K562 (cell line): ENCODE results near the gene WWOX. TPM values are rescaled to one million over a fixed set of nuclear protein-coding genes. Genes with fewer than 3 reads are reported as not detected.
"Not testable (repeated sequence)": the region's sequence is repeated elsewhere in the genome, so short reads cannot be mapped to it uniquely, and the experiment has no call there.

Experiments used
- ATAC-seq: fragments of 200-7000 bp; cut with Tn5 transposase; 3 replicates; pipeline ENCODE4 v1.9.1; 2020; ENCODE audit warnings: moderate library complexity
- BruUV-seq: library from RNA; stranded (reverse); fragments of 400-500 nt; replicated peaks from 2 replicates; lab custom pipeline; 2021; lab: Mats Ljungman, UMichigan
- CTCF ChIA-PET: fragments of 300-600 bp; formaldehyde crosslinking; extraction: SDS; loops from one replicate; lab custom pipeline; 2021; ENCODE audit warnings: low intra/inter-chr PET ratio; lab: Yijun Ruan, JAX
- POLR2A ChIA-PET: fragments of 300-600, 350-650 bp; sonication (Branson Sonifier 250); formaldehyde crosslinking; extraction: SDS; loops from one replicate; lab custom pipeline; 2021; ENCODE audit warnings: antibody characterized with exemption, inconsistent platforms; lab: Yijun Ruan, JAX
- DNase-seq, 4 experiments: peaks; one replicate each; pipeline versions ENCODE4 v3.0.0 to v3.0.0-alpha.2; 2011 to 2018; ENCODE audit warnings: low spot score in 3 of 4, mixed read lengths in 3 of 4; ENCODE audit errors: extremely low read depth in 1 of 4
- FAIRE-seq: peaks from 2 replicates; lab custom pipeline; 2011; peaks lifted over from hg19 to GRCh38; lab: Jason Lieb, UNC
- H2AFZ ChIP-seq: 2 replicates; pipeline ENCODE4 v1.6.0; 2011; ENCODE audit warnings: low read depth, low read length, control low read depth, inconsistent platforms
- H3K27ac ChIP-seq: fragments of 200-600 bp; 3 replicates; pipeline ENCODE4 v1.8.0; 2011; ENCODE audit warnings: low read depth, mild to moderate bottlenecking, control low read depth, inconsistent platforms, low read length, moderate library complexity, mixed read lengths; ENCODE audit errors: extremely low read depth
- H3K27me3 ChIP-seq, 2 experiments: fragments of 300-600 bp in 1 of 2; 2 replicates in 1 of 2; 3 replicates in 1 of 2; pipeline versions ENCODE4 v1.6.0 to v1.8.0; 2011; ENCODE audit warnings: inconsistent platforms in 2 of 2, low read length in 2 of 2, mild to moderate bottlenecking in 1 of 2, mixed read lengths in 1 of 2, moderate library complexity in 1 of 2; ENCODE audit not compliant: control insufficient read depth in 2 of 2, insufficient read depth in 2 of 2
- H3K36me3 ChIP-seq: fragments of 300-600 bp; 3 replicates; pipeline ENCODE4 v1.8.0; 2011; ENCODE audit warnings: mild to moderate bottlenecking, low read length, inconsistent platforms; ENCODE audit not compliant: control insufficient read depth, insufficient read depth
- H3K4me1 ChIP-seq, 2 experiments: fragments of 200-600 bp in 1 of 2; replicated peaks in 1 of 2; 2 replicates in 1 of 2; 3 replicates in 1 of 2; pipeline versions ENCODE4 v1.5.1 to v1.8.0; 2011; ENCODE audit warnings: inconsistent platforms in 2 of 2, low read length in 2 of 2, mild to moderate bottlenecking in 1 of 2, mixed read lengths in 1 of 2, moderate library complexity in 1 of 2; ENCODE audit not compliant: control insufficient read depth in 2 of 2, insufficient read depth in 2 of 2
- H3K4me2 ChIP-seq: 2 replicates; pipeline ENCODE4 v1.6.1; 2011; ENCODE audit warnings: low read length, control low read depth, inconsistent platforms, mixed read lengths; ENCODE audit not compliant: insufficient read depth
- H3K4me3 ChIP-seq: fragments of 200-600 bp; sonication (generic), shearing (Covaris generic); 2 replicates; pipeline ENCODE4 v1.5.1; 2016; ENCODE audit warnings: control low read depth, inconsistent platforms
- H3K79me2 ChIP-seq: fragments of 200-600 bp; 3 replicates; pipeline ENCODE4 v1.8.0; 2011; ENCODE audit warnings: low read length, inconsistent platforms; ENCODE audit not compliant: control insufficient read depth, insufficient read depth
- H3K9ac ChIP-seq, 2 experiments: 2 replicates each; pipeline versions ENCODE4 v1.6.0 to v1.6.1; 2011; ENCODE audit warnings: low read depth in 2 of 2, low read length in 2 of 2, control low read depth in 1 of 2, inconsistent platforms in 1 of 2, mild to moderate bottlenecking in 1 of 2, mixed read lengths in 1 of 2; ENCODE audit not compliant: insufficient read depth in 1 of 2
- H3K9me1 ChIP-seq: one replicate; pipeline ENCODE4 v1.6.0; 2011; ENCODE audit warnings: inconsistent platforms, mild to moderate bottlenecking, low read length, moderate library complexity; ENCODE audit not compliant: control insufficient read depth, insufficient read depth
- H3K9me3 ChIP-seq: replicated peaks from 2 replicates; pipeline ENCODE4 v1.5.1; 2011; ENCODE audit warnings: low read depth, low read length, inconsistent platforms; ENCODE audit not compliant: control insufficient read depth, insufficient read depth
- H4K20me1 ChIP-seq: replicated peaks from 2 replicates; pipeline ENCODE4 v1.6.1; 2011; ENCODE audit warnings: low read length, inconsistent platforms, mixed read lengths; ENCODE audit not compliant: control insufficient read depth, insufficient read depth
- CREBBP ChIP-seq: IDR thresholded peaks from one replicate; pipeline ENCODE4 v1.6.1; 2012; ENCODE audit warnings: low read depth, mild to moderate bottlenecking, control low read depth, inconsistent platforms, low read length
- RAD51 ChIP-seq: fragments of 450-650 bp; IDR thresholded peaks from 2 replicates; pipeline ENCODE4 v1.7.1; 2016; ENCODE audit warnings: low read depth, mild to moderate bottlenecking, borderline replicate concordance
- YBX1 ChIP-seq: fragments of 450-650 bp; IDR thresholded peaks from 2 replicates; pipeline ENCODE4 v1.7.1; 2016; ENCODE audit warnings: mild to moderate bottlenecking
- ZNF707 ChIP-seq: fragments of 250-450 bp; sonication (Bioruptor Pico); conservative IDR thresholded peaks from 2 replicates; pipeline ENCODE4 v1.8.0; 2022; ENCODE audit warnings: inconsistent platforms, mild to moderate bottlenecking, moderate library complexity
- WGBS: fragments of 100-300 bp; shearing (Covaris generic); methylation state at CpG from one replicate; pipeline ENCODE4 v1.1.6; 2016; ENCODE audit warnings: low coverage, mixed read lengths; ENCODE audit not compliant: insufficient coverage; ENCODE audit errors: missing lambda C conversion rate; 5-methylcytosine and 5-hydroxymethylcytosine counted together
- in situ Hi-C: fragments of 300-500 bp; cut with MboI; formaldehyde crosslinking; loops from 4 replicates; pipeline ENCODE4 v1.15.0; 2018; ENCODE audit warnings: inconsistent platforms, mixed read lengths
- intact Hi-C: fragments of 100-400 bp; cut with micrococcal nuclease; formaldehyde crosslinking; loops from 2 replicates; pipeline ENCODE4 v1.14.2; 2022
- polyA plus RNA-seq, 8 experiments: library from polyadenylated mRNA; depleted of rRNA in 4 of 8; stranded (reverse) in 5 of 8; unstranded in 3 of 8; fragments of >200 nt; fragmentation: Nextera tagmentation in 2 of 8; fragmentation: Illumina TruSeq in 1 of 8; extraction: Ambion mirVana in 2 of 8; extraction: Trizol in 1 of 8; gene quantifications; 2 replicates each; pipeline versions ENCODE4 v1.2.1 to v1.2.3, GENCODE V29; 2011 to 2014; ENCODE audit warnings: inconsistent platforms in 1 of 8, missing spikeins in 1 of 8
- total RNA-seq, 7 experiments: library from RNA; depleted of rRNA in 6 of 7; stranded (reverse); fragments of >200 nt in 6 of 7; fragmentation: Illumina TruSeq in 2 of 7; extraction: Trizol in 2 of 7; gene quantifications; 2 replicates each; pipeline versions ENCODE4 v1.2.1 to v1.2.3, GENCODE V29; 2011 to 2021; ENCODE audit warnings: low replicate concordance in 1 of 7
- TF ChIP-seq, protein P1 (sequence below): fragments of 250-450 bp; sonication (Bioruptor Pico); IDR thresholded peaks from 2 replicates; pipeline ENCODE4 v1.8.0; 2021; ENCODE audit warnings: mild to moderate bottlenecking, moderate library complexity
- TF ChIP-seq, protein P2 (sequence below): sonication (generic); formaldehyde crosslinking; IDR thresholded peaks from 2 replicates; pipeline ENCODE4 v1.9.0; 2022; ENCODE audit warnings: mild to moderate bottlenecking, missing genetic modification reagents
- TF ChIP-seq, protein P3 (sequence below): fragments of 200-800 bp; sonication (Bioruptor generic); IDR thresholded peaks from 2 replicates; pipeline ENCODE4 v1.6.1; 2017; ENCODE audit warnings: missing genetic modification characterization, missing compliant biosample characterization
- TF ChIP-seq, protein P4 (sequence below): fragments of 250-450 bp; sonication (Bioruptor Pico); IDR thresholded peaks from 2 replicates; pipeline ENCODE4 v1.5.1; 2021; ENCODE audit warnings: mild to moderate bottlenecking

Gene WWOX
- total and polyA plus RNA-seq, 9 of the 15 experiments (the other 6 are each of a cell fraction or from before 2014, with no cell fraction given) = 1.6 to 22.7 (median 8.1) TPM

DNA sequence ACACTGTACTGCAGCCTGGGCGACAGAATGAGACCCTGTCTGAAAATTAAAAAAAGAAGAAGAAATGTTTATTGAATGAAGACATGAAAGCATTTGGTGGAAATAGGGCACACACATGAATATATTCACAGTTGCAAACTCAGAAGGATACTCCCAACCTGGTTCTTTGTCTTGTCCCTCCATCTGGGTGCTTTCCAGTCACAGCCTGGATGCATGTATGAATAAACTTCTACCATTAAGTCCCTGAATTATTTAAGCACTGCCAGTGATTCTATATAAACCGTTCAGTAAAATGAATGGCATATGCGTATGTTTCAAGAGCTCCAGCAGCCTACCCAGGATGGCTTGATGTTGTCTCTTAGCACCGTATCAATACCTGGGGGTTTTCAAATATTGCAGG is 591.1 kb downstream of the WWOX start (continued):
- no peak for TF ChIP-seq YBX1
- TF ChIP-seq RAD51 = no peak
- TF ChIP-seq, protein P1, sequence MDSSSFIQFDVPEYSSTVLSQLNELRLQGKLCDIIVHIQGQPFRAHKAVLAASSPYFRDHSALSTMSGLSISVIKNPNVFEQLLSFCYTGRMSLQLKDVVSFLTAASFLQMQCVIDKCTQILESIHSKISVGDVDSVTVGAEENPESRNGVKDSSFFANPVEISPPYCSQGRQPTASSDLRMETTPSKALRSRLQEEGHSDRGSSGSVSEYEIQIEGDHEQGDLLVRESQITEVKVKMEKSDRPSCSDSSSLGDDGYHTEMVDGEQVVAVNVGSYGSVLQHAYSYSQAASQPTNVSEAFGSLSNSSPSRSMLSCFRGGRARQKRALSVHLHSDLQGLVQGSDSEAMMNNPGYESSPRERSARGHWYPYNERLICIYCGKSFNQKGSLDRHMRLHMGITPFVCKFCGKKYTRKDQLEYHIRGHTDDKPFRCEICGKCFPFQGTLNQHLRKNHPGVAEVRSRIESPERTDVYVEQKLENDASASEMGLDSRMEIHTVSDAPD (CRISPR knock-in tag) = no peak

DNA sequence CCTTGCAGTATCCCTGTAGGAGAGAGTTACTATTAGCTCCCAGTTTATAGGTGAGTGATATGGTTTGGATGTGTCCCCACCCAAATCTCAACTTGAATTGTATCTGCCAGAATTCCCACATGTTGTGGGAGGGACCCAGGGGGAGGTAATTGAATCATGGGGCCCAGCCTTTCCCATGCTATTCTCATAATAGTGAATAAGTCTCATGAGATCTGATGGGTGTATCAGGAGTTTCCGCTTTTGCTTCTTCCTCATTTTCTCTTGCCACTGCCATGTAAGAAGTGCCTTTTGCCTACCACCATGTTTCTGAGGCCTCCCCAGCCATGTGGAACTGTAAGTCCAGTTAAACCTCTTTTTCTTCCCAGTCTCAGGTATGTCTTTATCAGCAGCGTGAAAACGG is 592.3 kb downstream of the WWOX start:
- H3K9me3 ChIP-seq, H3K79me2 ChIP-seq, H3K4me3 ChIP-seq, H2AFZ ChIP-seq, H3K9ac ChIP-seq, CTCF ChIA-PET, ATAC-seq, intact Hi-C loops, H3K36me3 ChIP-seq, in situ Hi-C loops, DNase-seq, H3K27ac ChIP-seq, H3K4me1 ChIP-seq, H3K27me3 ChIP-seq, FAIRE-seq, H4K20me1 ChIP-seq, BruUV-seq, H3K4me2 ChIP-seq, H3K9me1 ChIP-seq, POLR2A ChIA-PET: not testable (repeated sequence)
- 0% methylated on average over 3 of the region's 3 CpGs for WGBS

DNA sequence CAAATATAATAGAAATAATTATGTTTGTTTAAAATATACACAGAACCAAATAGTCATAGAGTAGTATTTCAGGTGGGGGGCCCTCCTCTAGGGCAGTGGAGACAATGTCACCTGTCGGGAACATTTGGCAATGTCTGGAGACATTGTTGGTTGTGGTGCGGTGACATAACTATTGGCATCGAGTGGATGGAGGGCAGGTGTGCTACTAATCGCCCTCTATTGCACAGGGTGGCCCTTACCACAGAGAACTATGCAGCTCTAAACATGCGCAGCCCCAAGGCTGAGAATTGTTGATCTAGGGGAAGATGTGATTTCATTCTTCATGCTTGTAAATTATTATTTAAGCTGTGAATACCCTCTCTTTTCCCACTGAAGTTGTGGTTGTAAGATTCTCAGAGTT is 594.0 kb downstream of the WWOX start:
- H3K4me3 ChIP-seq = no peak overlapping the region
- H3K27ac ChIP-seq = no peak overlapping the region
- 0% methylated on average over 5 of the region's 5 CpGs for WGBS
- no peaks in the 10 kb centered on the region for H3K79me2 ChIP-seq
- intact Hi-C loops (no loop called here), in situ Hi-C loops (no loop called here)
- BruUV-seq = no TSS peak
- H3K4me2 ChIP-seq = no peak overlapping the region
- no peak overlapping the region for H3K9ac ChIP-seq
- no peak for ATAC-seq
- no peak for FAIRE-seq
- no peaks in the 10 kb centered on the region for H3K9me3 ChIP-seq
- ChIA-PET CTCF (no interaction called here), POLR2A (no interaction called here)
- no peaks in the 10 kb centered on the region for H3K4me1 ChIP-seq
- no peak for DNase-seq
- H4K20me1 ChIP-seq = no peaks in the 10 kb centered on the region
- H3K9me1 ChIP-seq = no peaks in the 10 kb centered on the region
- no peak overlapping the region for H2AFZ ChIP-seq
- no peaks in the 10 kb centered on the region; a peak in 1 of 5 replicates for H3K27me3 ChIP-seq
- no peaks in the 10 kb centered on the region for H3K36me3 ChIP-seq
- TF ChIP-seq ZNF707 (no peak), CREBBP (no peak)
- TF ChIP-seq, protein P2, sequence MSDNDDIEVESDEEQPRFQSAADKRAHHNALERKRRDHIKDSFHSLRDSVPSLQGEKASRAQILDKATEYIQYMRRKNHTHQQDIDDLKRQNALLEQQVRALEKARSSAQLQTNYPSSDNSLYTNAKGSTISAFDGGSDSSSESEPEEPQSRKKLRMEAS (CRISPR knock-in tag) = no peak
- TF ChIP-seq, protein P3, sequence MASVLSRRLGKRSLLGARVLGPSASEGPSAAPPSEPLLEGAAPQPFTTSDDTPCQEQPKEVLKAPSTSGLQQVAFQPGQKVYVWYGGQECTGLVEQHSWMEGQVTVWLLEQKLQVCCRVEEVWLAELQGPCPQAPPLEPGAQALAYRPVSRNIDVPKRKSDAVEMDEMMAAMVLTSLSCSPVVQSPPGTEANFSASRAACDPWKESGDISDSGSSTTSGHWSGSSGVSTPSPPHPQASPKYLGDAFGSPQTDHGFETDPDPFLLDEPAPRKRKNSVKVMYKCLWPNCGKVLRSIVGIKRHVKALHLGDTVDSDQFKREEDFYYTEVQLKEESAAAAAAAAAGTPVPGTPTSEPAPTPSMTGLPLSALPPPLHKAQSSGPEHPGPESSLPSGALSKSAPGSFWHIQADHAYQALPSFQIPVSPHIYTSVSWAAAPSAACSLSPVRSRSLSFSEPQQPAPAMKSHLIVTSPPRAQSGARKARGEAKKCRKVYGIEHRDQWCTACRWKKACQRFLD (CRISPR knock-in tag) = no peak
- TF ChIP-seq, protein P4, sequence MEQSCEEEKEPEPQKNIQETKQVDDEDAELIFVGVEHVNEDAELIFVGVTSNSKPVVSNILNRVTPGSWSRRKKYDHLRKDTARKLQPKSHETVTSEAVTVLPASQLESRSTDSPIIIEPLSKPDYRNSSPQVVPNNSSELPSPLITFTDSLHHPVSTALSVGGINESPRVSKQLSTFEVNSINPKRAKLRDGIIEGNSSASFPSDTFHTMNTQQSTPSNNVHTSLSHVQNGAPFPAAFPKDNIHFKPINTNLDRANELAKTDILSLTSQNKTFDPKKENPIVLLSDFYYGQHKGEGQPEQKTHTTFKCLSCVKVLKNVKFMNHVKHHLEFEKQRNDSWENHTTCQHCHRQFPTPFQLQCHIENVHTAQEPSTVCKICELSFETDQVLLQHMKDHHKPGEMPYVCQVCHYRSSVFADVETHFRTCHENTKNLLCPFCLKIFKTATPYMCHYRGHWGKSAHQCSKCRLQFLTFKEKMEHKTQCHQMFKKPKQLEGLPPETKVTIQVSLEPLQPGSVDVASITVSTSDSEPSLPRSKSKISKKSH (CRISPR knock-in tag) = no peak
